Measurements from ENCODE around the gene PTCH2.

DNA sequence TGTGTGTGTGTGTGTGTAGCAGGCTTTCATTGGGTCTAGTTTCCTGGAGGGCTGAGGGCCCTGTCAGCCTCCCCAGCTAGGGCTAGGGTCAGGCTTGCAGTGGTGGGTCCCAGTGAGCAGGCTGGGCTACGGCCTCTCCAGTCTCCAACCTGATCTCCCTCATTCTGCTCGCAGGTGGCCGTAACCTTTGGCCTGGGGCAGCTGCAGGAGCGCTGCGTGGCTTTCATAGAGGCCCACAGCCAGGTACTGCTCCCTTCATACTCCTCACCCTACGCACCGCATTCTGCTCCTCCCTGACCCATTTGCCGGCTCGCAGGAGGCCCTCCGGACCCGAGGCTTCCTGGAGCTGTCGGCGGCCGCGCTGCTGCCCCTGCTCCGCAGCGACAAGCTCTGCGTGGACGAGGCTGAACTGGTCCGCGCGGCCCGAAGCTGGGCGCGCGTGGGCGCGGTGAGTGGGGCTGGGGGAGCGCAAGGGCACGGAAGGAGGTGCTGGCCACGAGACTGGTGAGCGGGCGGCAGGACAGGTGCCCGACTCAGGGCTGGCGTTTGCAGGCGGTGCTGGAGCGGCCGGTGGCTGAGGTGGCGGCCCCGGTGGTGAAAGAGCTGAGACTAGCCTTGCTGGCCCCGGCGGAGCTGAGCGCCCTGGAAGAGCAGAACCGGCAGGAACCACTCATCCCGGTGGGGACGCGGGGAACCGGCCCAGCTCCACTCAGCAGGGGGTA, 30.1 kb downstream of the PTCH2 start:
- no peak for TF ChIP-seq POLR2A (IDR thresholded peaks at IDR 0.05)
- TF ChIP-seq, protein P1, sequence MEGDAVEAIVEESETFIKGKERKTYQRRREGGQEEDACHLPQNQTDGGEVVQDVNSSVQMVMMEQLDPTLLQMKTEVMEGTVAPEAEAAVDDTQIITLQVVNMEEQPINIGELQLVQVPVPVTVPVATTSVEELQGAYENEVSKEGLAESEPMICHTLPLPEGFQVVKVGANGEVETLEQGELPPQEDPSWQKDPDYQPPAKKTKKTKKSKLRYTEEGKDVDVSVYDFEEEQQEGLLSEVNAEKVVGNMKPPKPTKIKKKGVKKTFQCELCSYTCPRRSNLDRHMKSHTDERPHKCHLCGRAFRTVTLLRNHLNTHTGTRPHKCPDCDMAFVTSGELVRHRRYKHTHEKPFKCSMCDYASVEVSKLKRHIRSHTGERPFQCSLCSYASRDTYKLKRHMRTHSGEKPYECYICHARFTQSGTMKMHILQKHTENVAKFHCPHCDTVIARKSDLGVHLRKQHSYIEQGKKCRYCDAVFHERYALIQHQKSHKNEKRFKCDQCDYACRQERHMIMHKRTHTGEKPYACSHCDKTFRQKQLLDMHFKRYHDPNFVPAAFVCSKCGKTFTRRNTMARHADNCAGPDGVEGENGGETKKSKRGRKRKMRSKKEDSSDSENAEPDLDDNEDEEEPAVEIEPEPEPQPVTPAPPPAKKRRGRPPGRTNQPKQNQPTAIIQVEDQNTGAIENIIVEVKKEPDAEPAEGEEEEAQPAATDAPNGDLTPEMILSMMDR (IDR thresholded peaks at IDR 0.05), result no peak

All from prostate gland (tissue), 2 donors.